HFF-Myc (cell line): Measurements from ENCODE around the gene RPL22.

Experiments used
- DNase-seq: peaks from one replicate; pipeline ENCODE4 v3.0.0-alpha.2; 2011; ENCODE audit warnings: low read depth; ENCODE audit errors: extremely low read depth
- H3K4me3 ChIP-seq: replicated peaks from 2 replicates; pipeline ENCODE4 v1.5.1; 2011; ENCODE audit warnings: low read depth, mild to moderate bottlenecking, control low read depth, low read length
- TF ChIP-seq, protein P1 (sequence below): IDR thresholded peaks from 2 replicates; pipeline ENCODE4 v1.5.1; 2012; ENCODE audit warnings: mild to moderate bottlenecking, low read depth, low read length, control low read depth; ENCODE audit errors: missing control alignments

RPL22 gene

DNA sequence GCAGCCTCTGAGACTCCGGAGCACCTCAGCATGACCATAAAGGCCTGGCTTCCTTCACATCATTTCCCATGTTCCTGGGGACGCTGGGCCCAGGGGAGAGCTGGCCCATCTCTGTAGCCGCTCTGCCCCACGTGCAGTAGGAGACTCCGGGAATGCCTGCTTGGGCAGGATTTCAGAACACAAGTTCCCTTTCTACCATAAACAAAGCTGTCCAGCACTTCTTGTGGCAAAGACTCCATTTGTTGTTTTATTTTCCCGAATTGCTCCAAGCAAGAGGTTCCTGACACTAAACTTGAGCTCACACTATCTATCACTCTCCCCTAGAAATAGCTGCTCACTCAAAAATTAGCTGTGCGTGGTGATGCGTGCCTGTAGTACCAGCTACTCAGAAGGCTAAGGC is 41.2 kb downstream of the RPL22 start:
- H3K4me3 ChIP-seq: no peak overlapping the region
- DNase-seq: no peak
- TF ChIP-seq, protein P1, sequence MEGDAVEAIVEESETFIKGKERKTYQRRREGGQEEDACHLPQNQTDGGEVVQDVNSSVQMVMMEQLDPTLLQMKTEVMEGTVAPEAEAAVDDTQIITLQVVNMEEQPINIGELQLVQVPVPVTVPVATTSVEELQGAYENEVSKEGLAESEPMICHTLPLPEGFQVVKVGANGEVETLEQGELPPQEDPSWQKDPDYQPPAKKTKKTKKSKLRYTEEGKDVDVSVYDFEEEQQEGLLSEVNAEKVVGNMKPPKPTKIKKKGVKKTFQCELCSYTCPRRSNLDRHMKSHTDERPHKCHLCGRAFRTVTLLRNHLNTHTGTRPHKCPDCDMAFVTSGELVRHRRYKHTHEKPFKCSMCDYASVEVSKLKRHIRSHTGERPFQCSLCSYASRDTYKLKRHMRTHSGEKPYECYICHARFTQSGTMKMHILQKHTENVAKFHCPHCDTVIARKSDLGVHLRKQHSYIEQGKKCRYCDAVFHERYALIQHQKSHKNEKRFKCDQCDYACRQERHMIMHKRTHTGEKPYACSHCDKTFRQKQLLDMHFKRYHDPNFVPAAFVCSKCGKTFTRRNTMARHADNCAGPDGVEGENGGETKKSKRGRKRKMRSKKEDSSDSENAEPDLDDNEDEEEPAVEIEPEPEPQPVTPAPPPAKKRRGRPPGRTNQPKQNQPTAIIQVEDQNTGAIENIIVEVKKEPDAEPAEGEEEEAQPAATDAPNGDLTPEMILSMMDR: no peak

- H3K4me3 ChIP-seq: no peak overlapping the region
- no peak for DNase-seq
- TF ChIP-seq, protein P1: no peak
These were observed 41.7 kb downstream of the RPL22 start for GRCh38 chr1:6157528-6158174.

DNA sequence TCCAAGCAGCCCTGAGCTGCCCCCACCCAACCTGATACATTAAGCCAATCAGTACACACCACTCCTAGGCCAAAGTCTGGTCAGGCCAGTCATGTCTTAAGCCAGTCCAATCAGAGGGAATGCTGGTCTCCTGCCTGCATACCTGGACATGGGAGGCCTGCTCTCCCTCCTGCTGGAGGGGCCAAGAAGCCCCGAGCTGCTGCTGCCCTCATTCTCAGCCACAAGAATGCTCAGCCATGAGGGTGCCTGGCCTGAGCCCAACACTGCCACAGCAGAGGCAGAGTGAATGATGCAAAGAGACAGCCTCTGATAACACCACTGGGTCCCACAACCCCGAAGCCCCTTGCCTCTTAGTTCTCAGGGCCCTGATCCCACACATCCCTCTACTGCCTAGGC is 42.3 kb downstream of the RPL22 start:
- TF ChIP-seq, protein P1: no peak
- DNase-seq: no peak
- H3K4me3 ChIP-seq: no peak overlapping the region

GRCh38 chr1:6154525-6155319 is 44.7 kb downstream of the RPL22 start:
- H3K4me3 ChIP-seq: no peak overlapping the region
- TF ChIP-seq, protein P1: no peak
- no peak for DNase-seq

GRCh38 chr1:6152882-6153281 is 46.5 kb downstream of the RPL22 start:
- H3K4me3 ChIP-seq: no peak overlapping the region
- TF ChIP-seq, protein P1: no peak
- no peak for DNase-seq

GRCh38 chr1:6152181-6152580 is 47.2 kb downstream of the RPL22 start:
- no peak for DNase-seq
- TF ChIP-seq, protein P1: no peak
- no peak overlapping the region for H3K4me3 ChIP-seq
